A673 (cell line): ENCODE results near the gene PRR14L. TPM values are rescaled to one million over a fixed set of nuclear protein-coding genes. Genes with fewer than 3 reads are reported as not detected.

Experiments used
- BruUV-seq: library from RNA; stranded (reverse); fragments of 400-500 nt; replicated peaks from 2 replicates; lab custom pipeline; 2021; lab: Mats Ljungman, UMichigan
- CTCF ChIA-PET: fragments of 300-600 bp; sonication (Branson Sonifier 250); formaldehyde crosslinking; loops from one replicate; lab custom pipeline; 2022; ENCODE audit warnings: antibody characterized with exemption; lab: Charles Lee
- POLR2A ChIA-PET: fragments of 300-600 bp; sonication (Branson Sonifier 250); formaldehyde crosslinking; loops from one replicate; lab custom pipeline; 2022; ENCODE audit warnings: antibody characterized with exemption; ENCODE audit not compliant: low non-redundant PET; lab: Charles Lee
- DNase-seq: peaks from one replicate; pipeline ENCODE4 v3.0.0-alpha.2; 2015; ENCODE audit warnings: low spot score
- H3K27ac ChIP-seq: fragments of 200-600 bp; sonication (generic); 2 replicates; pipeline ENCODE4 v1.5.1; 2016; ENCODE audit warnings: mixed run types, low read depth, mild to moderate bottlenecking, mixed read lengths, antibody characterized with exemption, low read length; ENCODE audit not compliant: poor library complexity, severe bottlenecking
- H3K27me3 ChIP-seq: fragments of 200-600 bp; sonication (generic); replicated peaks from 2 replicates; pipeline ENCODE4 v1.6.1; 2017; ENCODE audit warnings: mixed run types, low read depth, mild to moderate bottlenecking, mixed read lengths, antibody characterized with exemption, low read length; ENCODE audit not compliant: insufficient read depth, poor library complexity
- H3K36me3 ChIP-seq: fragments of 200-600 bp; sonication (generic); 2 replicates; pipeline ENCODE4 v1.6.1; 2016; ENCODE audit warnings: mixed run types, mild to moderate bottlenecking, mixed read lengths, antibody characterized with exemption, low read length; ENCODE audit not compliant: insufficient read depth, poor library complexity, severe bottlenecking
- H3K4me1 ChIP-seq: fragments of 200-600 bp; sonication (generic); 2 replicates; pipeline ENCODE4 v1.6.1; 2017; ENCODE audit warnings: mixed run types, mild to moderate bottlenecking, mixed read lengths, antibody characterized with exemption, low read length; ENCODE audit not compliant: insufficient read depth, poor library complexity, severe bottlenecking
- H3K4me3 ChIP-seq: fragments of 200-600 bp; sonication (generic); 2 replicates; pipeline ENCODE4 v1.5.1; 2016; ENCODE audit warnings: low read depth, mixed run types, mild to moderate bottlenecking, mixed read lengths, low read length; ENCODE audit not compliant: poor library complexity, severe bottlenecking
- H3K9me3 ChIP-seq: fragments of 200-600 bp; sonication (generic); 2 replicates; pipeline ENCODE4 v1.6.1; 2016; ENCODE audit warnings: mixed run types, low read depth, mild to moderate bottlenecking, mixed read lengths, antibody characterized with exemption, low read length; ENCODE audit not compliant: poor library complexity, severe bottlenecking
- CTCF ChIP-seq: fragments of 300-800, 200-600 bp; sonication (generic); conservative IDR thresholded peaks from 2 replicates; pipeline ENCODE4 v1.5.1; 2017; ENCODE audit warnings: low read depth, mild to moderate bottlenecking, antibody characterized with exemption, low read length, moderate library complexity, mixed read lengths
- EZH2 ChIP-seq: fragments of 200-600 bp; sonication (generic); IDR thresholded peaks from 2 replicates; pipeline ENCODE4 v1.6.1; 2017; ENCODE audit warnings: borderline replicate concordance, low read depth, mild to moderate bottlenecking, mixed read lengths, antibody characterized with exemption, low read length; ENCODE audit not compliant: poor library complexity, severe bottlenecking
- intact Hi-C: fragments of 100-400 bp; cut with micrococcal nuclease; formaldehyde crosslinking; loops from one replicate; pipeline ENCODE4 v1.10.0; 2022; ENCODE audit not compliant: unreplicated experiment
- total RNA-seq: library from RNA; stranded (reverse); gene quantifications from 2 replicates; pipeline ENCODE4 v1.2.3, GENCODE V29; 2021

PRR14L gene
- total RNA-seq, 1 experiment from 2014 or later = 65.4 TPM

GRCh38 chr22:31737932-31738331 is 12.0 kb downstream of the PRR14L start:
- H3K27me3 ChIP-seq = no peaks in the 10 kb centered on the region
- ChIA-PET CTCF (interaction anchor here (0.6 kb wide), 1 partner anchor 72 kb away, joined by 4 read pairs; no protein-coding TSS in a partner anchor), POLR2A (no interaction called here)
- no peak for TF ChIP-seq EZH2
- TF ChIP-seq CTCF = no peak
- no peak for DNase-seq
- no peaks in the 10 kb centered on the region for H3K4me1 ChIP-seq
- H3K4me3 ChIP-seq = no peak overlapping the region
- no peaks in the 10 kb centered on the region for H3K9me3 ChIP-seq
- no TSS peak for BruUV-seq
- H3K36me3 ChIP-seq = peaks cover 15% of the 10 kb centered on the region
- intact Hi-C loops = no loop called here
- no peak overlapping the region for H3K27ac ChIP-seq

- no peak overlapping the region for H3K27ac ChIP-seq
- no peaks in the 10 kb centered on the region for H3K27me3 ChIP-seq
- DNase-seq = no peak
- H3K36me3 ChIP-seq = peaks cover 15% of the 10 kb centered on the region
- H3K9me3 ChIP-seq = no peaks in the 10 kb centered on the region
- no peak overlapping the region for H3K4me3 ChIP-seq
- H3K4me1 ChIP-seq = no peaks in the 10 kb centered on the region
- CTCF ChIA-PET = interaction anchor here (0.6 kb wide), 1 partner anchor 17 kb away, joined by 7 read pairs; no protein-coding TSS in a partner anchor
- intact Hi-C loops = no loop called here
- POLR2A ChIA-PET = no interaction called here
- no TSS peak for BruUV-seq
- TF ChIP-seq CTCF (no peak), EZH2 (no peak)
Measured at GRCh38 chr22:31736458-31736857, 13.5 kb downstream of the PRR14L start.

- no peaks in the 10 kb centered on the region for H3K4me1 ChIP-seq
- no peaks in the 10 kb centered on the region for H3K9me3 ChIP-seq
- DNase-seq = no peak
- no peaks in the 10 kb centered on the region for H3K27me3 ChIP-seq
- CTCF ChIA-PET = interaction anchor here (0.6 kb wide), 1 partner anchor 243 kb away, joined by 4 read pairs; no protein-coding TSS in a partner anchor
- H3K4me3 ChIP-seq = no peak overlapping the region
- no TSS peak for BruUV-seq
- POLR2A ChIA-PET = no interaction called here
- no peak overlapping the region for H3K27ac ChIP-seq
- no peak for TF ChIP-seq EZH2
- TF ChIP-seq CTCF = no peak
- peaks cover 10% of the 10 kb centered on the region for H3K36me3 ChIP-seq
- intact Hi-C loops = no loop called here
Measured at GRCh38 chr22:31734512-31734911, 15.4 kb downstream of the PRR14L start.
